Bone marrow (tissue), 2 donors: Measurements from ENCODE around the gene HSD17B4.
"Not testable (repeated sequence)": the region's sequence is repeated elsewhere in the genome, so short reads cannot be mapped to it uniquely, and the experiment has no call there.

Experiments used
- DNase-seq, 2 donors: peaks; one replicate each; lab custom pipeline; 2025; lab: John Stamatoyannopoulos, UW

HSD17B4 gene

GRCh38 chr5:119435436-119436132 lies 16.7 kb upstream of the HSD17B4 start:
- peak; percentile 18 to 65 for DNase-seq

GRCh38 chr5:119437785-119438586 lies 14.3 kb upstream of the HSD17B4 start:
- not testable (repeated sequence) for DNase-seq

- peak in 1 of 2 donors; percentile 24 for DNase-seq
These were observed 13.7 kb upstream of the HSD17B4 start for GRCh38 chr5:119438587-119438917.

GRCh38 chr5:119439140-119439631 lies 13.1 kb upstream of the HSD17B4 start:
- DNase-seq: no peak

GRCh38 chr5:119439632-119440031 lies 12.7 kb upstream of the HSD17B4 start:
- not testable (repeated sequence) for DNase-seq

GRCh38 chr5:119444643-119445042 lies 7.7 kb upstream of the HSD17B4 start:
- not testable (repeated sequence) for DNase-seq

GRCh38 chr5:119445544-119445943 lies 6.8 kb upstream of the HSD17B4 start:
- no peak for DNase-seq

GRCh38 chr5:119449882-119450281 lies 2.4 kb upstream of the HSD17B4 start:
- no peak for DNase-seq

GRCh38 chr5:119450627-119451026 lies 1.7 kb upstream of the HSD17B4 start:
- DNase-seq: not testable (repeated sequence)

- no peak for DNase-seq
These were observed 736 bp upstream of the HSD17B4 start for GRCh38 chr5:119451561-119451960.

GRCh38 chr5:119452060-119452372 lies 281 bp upstream of the HSD17B4 start:
- no peak for DNase-seq

- DNase-seq: no peak
These were observed 710 bp downstream of the HSD17B4 start for GRCh38 chr5:119453040-119453373.

GRCh38 chr5:119454171-119454570 lies 1.9 kb downstream of the HSD17B4 start:
- no peak for DNase-seq

- DNase-seq: no peak
These were observed 6.8 kb downstream of the HSD17B4 start for GRCh38 chr5:119458911-119459632.

- no peak for DNase-seq
These were observed 13.3 kb downstream of the HSD17B4 start for GRCh38 chr5:119465640-119466039.

- DNase-seq: no peak
These were observed 16.0 kb downstream of the HSD17B4 start for GRCh38 chr5:119468286-119468685.

- DNase-seq: no peak
These were observed 17.9 kb downstream of the HSD17B4 start for GRCh38 chr5:119470105-119470763.

GRCh38 chr5:119470851-119471451 lies 18.7 kb downstream of the HSD17B4 start:
- DNase-seq: no peak

GRCh38 chr5:119473241-119473640 lies 20.9 kb downstream of the HSD17B4 start:
- DNase-seq: no peak

- DNase-seq: no peak
These were observed 24.0 kb downstream of the HSD17B4 start for GRCh38 chr5:119476341-119476740.

GRCh38 chr5:119478781-119479180 lies 26.5 kb downstream of the HSD17B4 start:
- DNase-seq: no peak

- not testable (repeated sequence) for DNase-seq
These were observed 28.3 kb downstream of the HSD17B4 start for GRCh38 chr5:119480629-119481028.
